ENCODE results near the gene ANKRD24.
"Not testable (repeated sequence)": the region's sequence is repeated elsewhere in the genome, so short reads cannot be mapped to it uniquely, and the experiment has no call there.

Gene ANKRD24

GRCh38 chr19:4173479-4174212 lies 8.8 kb upstream of the ANKRD24 start:
- no peak for DNase-seq (ENCODE audit: low spot score)

GRCh38 chr19:4174213-4174894 lies 8.1 kb upstream of the ANKRD24 start:
- DNase-seq (ENCODE audit: low spot score) = no peak

GRCh38 chr19:4174895-4175668 lies 7.4 kb upstream of the ANKRD24 start:
- DNase-seq (ENCODE audit: low spot score) = no peak

- DNase-seq (ENCODE audit: low spot score) = no peak
Measured at GRCh38 chr19:4175669-4175931, 6.9 kb upstream of the ANKRD24 start.

- no peak for DNase-seq (ENCODE audit: low spot score)
Measured at GRCh38 chr19:4177146-4177545, 5.3 kb upstream of the ANKRD24 start.

GRCh38 chr19:4178990-4179389 lies 3.5 kb upstream of the ANKRD24 start:
- no peak for DNase-seq (ENCODE audit: low spot score)

- DNase-seq (ENCODE audit: low spot score) = no peak
Measured at GRCh38 chr19:4181053-4181508, 1.4 kb upstream of the ANKRD24 start.

GRCh38 chr19:4183967-4184717 lies 1.7 kb downstream of the ANKRD24 start:
- DNase-seq (ENCODE audit: low spot score) = no peak

- DNase-seq (ENCODE audit: low spot score) = no peak
Measured at GRCh38 chr19:4184718-4185352, 2.3 kb downstream of the ANKRD24 start.

- DNase-seq (ENCODE audit: low spot score) = no peak
Measured at GRCh38 chr19:4185413-4186086, 3.1 kb downstream of the ANKRD24 start.

GRCh38 chr19:4186087-4186993 lies 3.9 kb downstream of the ANKRD24 start:
- DNase-seq (ENCODE audit: low spot score) = peak; percentile 37

- no peak for DNase-seq (ENCODE audit: low spot score)
Measured at GRCh38 chr19:4187313-4188122, 5.0 kb downstream of the ANKRD24 start.

GRCh38 chr19:4189641-4190040 lies 7.2 kb downstream of the ANKRD24 start:
- no peak for DNase-seq (ENCODE audit: low spot score)

- DNase-seq (ENCODE audit: low spot score) = not testable (repeated sequence)
Measured at GRCh38 chr19:4192537-4192936, 10.0 kb downstream of the ANKRD24 start.

- no peak for DNase-seq (ENCODE audit: low spot score)
Measured at GRCh38 chr19:4194353-4194752, 11.9 kb downstream of the ANKRD24 start.

GRCh38 chr19:4196009-4196408 lies 13.5 kb downstream of the ANKRD24 start:
- DNase-seq (ENCODE audit: low spot score) = no peak

- no peak for DNase-seq (ENCODE audit: low spot score)
Measured at GRCh38 chr19:4196587-4197148, 14.2 kb downstream of the ANKRD24 start.

GRCh38 chr19:4197228-4197624 lies 14.7 kb downstream of the ANKRD24 start:
- DNase-seq (ENCODE audit: low spot score) = no peak

All from pons (tissue), 1 donor.